Suprapubic skin (tissue), 4 donors: ENCODE results near the gene TMEM272. TPM values are rescaled to one million over a fixed set of nuclear protein-coding genes. Genes with fewer than 3 reads are reported as not detected.

Experiments
- DNase-seq, 2 donors: peaks; one replicate each; pipeline ENCODE4 v3.0.0-alpha.2; 2019; ENCODE audit warnings: low spot score in 2 of 2
- H3K27ac ChIP-seq: fragments of 200-600 bp; sonication (generic); one replicate; pipeline ENCODE4 v1.5.1; 2019
- H3K27me3 ChIP-seq: fragments of 200-600 bp; sonication (generic); one replicate; pipeline ENCODE4 v1.5.1; 2019
- H3K36me3 ChIP-seq: fragments of 200-600 bp; sonication (generic); one replicate; pipeline ENCODE4 v1.5.1; 2019
- H3K4me1 ChIP-seq: fragments of 200-600 bp; sonication (generic); one replicate; pipeline ENCODE4 v1.5.1; 2019
- H3K4me3 ChIP-seq: fragments of 200-600 bp; sonication (generic); one replicate; pipeline ENCODE4 v1.5.1; 2019; ENCODE audit warnings: mild to moderate bottlenecking
- H3K9me3 ChIP-seq: fragments of 200-600 bp; sonication (generic); one replicate; pipeline ENCODE4 v1.5.1; 2019
- CTCF ChIP-seq, 2 donors: fragments of 200-600 bp in 1 of 2; fragments of 450-650 bp in 1 of 2; sonication (generic) in 1 of 2; IDR thresholded peaks; one replicate each; pipeline ENCODE4 v1.5.1; 2016 to 2019; ENCODE audit warnings: antibody characterized with exemption in 2 of 2, mild to moderate bottlenecking in 1 of 2, moderate library complexity in 1 of 2
- EP300 ChIP-seq: sonication (generic); formaldehyde crosslinking; IDR thresholded peaks from one replicate; pipeline ENCODE4 v1.6.1; 2017; ENCODE audit warnings: antibody characterized with exemption
- POLR2A ChIP-seq, 2 donors: fragments of 450-650 bp; IDR thresholded peaks; one replicate each; pipeline ENCODE4 v1.6.1; 2017; ENCODE audit warnings: antibody characterized with exemption in 2 of 2, mild to moderate bottlenecking in 2 of 2, moderate library complexity in 2 of 2
- POLR2AphosphoS5 ChIP-seq, 3 donors: sonication (generic); formaldehyde crosslinking; IDR thresholded peaks; one replicate each; pipeline ENCODE4 v1.6.1; 2017; ENCODE audit warnings: antibody characterized with exemption in 3 of 3
- WGBS: methylation state at CpG from one replicate; pipeline ENCODE4 v1.1.5; 2018; 5-methylcytosine and 5-hydroxymethylcytosine counted together
- total RNA-seq, 4 donors: library from RNA; depleted of rRNA; stranded (reverse); fragments of >200 nt; gene quantifications; one replicate each; pipeline ENCODE4 v1.1.0, GENCODE V29; 2016

The TMEM272 gene
- total RNA-seq, 4 donors from 2014 or later = 0.13 to 0.24 (median 0.17) TPM; not detected in 1

GRCh38 chr13:51769455-51770127 lies 75.4 kb downstream of the TMEM272 start:
- peak; percentile 72 to 97 (median 87) for TF ChIP-seq POLR2AphosphoS5 (IDR thresholded peaks at IDR 0.05)
- TF ChIP-seq CTCF (IDR thresholded peaks at IDR 0.05) = no peak
- TF ChIP-seq POLR2A (IDR thresholded peaks at IDR 0.05) = no peak
- TF ChIP-seq EP300 = no peak
- peak overlapping the region; percentile 96 for H3K27ac ChIP-seq
- no peaks in the 10 kb centered on the region for H3K9me3 ChIP-seq
- H3K4me3 ChIP-seq = no peak overlapping the region
- H3K27me3 ChIP-seq = no peaks in the 10 kb centered on the region
- H3K36me3 ChIP-seq = peaks cover 25% of the 10 kb centered on the region
- DNase-seq = peak in 1 of 2 donors; percentile 82
- 31% methylated on average over 11 of the region's 11 CpGs for WGBS
- H3K4me1 ChIP-seq = peaks cover 45% of the 10 kb centered on the region

GRCh38 chr13:51768976-51769375 lies 76.0 kb downstream of the TMEM272 start:
- Histone ChIP-seq H3K27ac (peak overlapping the region; percentile 96), H3K9me3 (no peaks in the 10 kb centered on the region), H3K4me3 (no peak overlapping the region), H3K4me1 (peaks cover 50% of the 10 kb centered on the region), H3K27me3 (no peaks in the 10 kb centered on the region), H3K36me3 (peaks cover 27% of the 10 kb centered on the region)
- no peak for DNase-seq
- no peak for TF ChIP-seq CTCF (IDR thresholded peaks at IDR 0.05)
- TF ChIP-seq POLR2A (IDR thresholded peaks at IDR 0.05) = no peak
- no peak for TF ChIP-seq EP300
- TF ChIP-seq POLR2AphosphoS5 (IDR thresholded peaks at IDR 0.05) = no peak
- WGBS = 90% methylated on average over 19 of the region's 19 CpGs

GRCh38 chr13:51768378-51768921 lies 76.5 kb downstream of the TMEM272 start:
- Histone ChIP-seq H3K9me3 (no peaks in the 10 kb centered on the region), H3K4me1 (peaks cover 55% of the 10 kb centered on the region), H3K27ac (peak overlapping the region; percentile 96), H3K36me3 (peaks cover 27% of the 10 kb centered on the region), H3K27me3 (no peaks in the 10 kb centered on the region), H3K4me3 (no peak overlapping the region)
- DNase-seq = no peak
- WGBS = 89% methylated on average over 14 of the region's 15 CpGs
- TF ChIP-seq CTCF (IDR thresholded peaks at IDR 0.05) (no peak), POLR2AphosphoS5 (IDR thresholded peaks at IDR 0.05) (no peak), POLR2A (IDR thresholded peaks at IDR 0.05) (no peak), EP300 (no peak)

- peaks cover 33% of the 10 kb centered on the region for H3K36me3 ChIP-seq
- peaks cover 56% of the 10 kb centered on the region for H3K4me1 ChIP-seq
- no peak overlapping the region for H3K27ac ChIP-seq
- H3K27me3 ChIP-seq = no peaks in the 10 kb centered on the region
- no peaks in the 10 kb centered on the region for H3K9me3 ChIP-seq
- H3K4me3 ChIP-seq = no peak overlapping the region
- no peak for DNase-seq
- 88% methylated on average over 5 of the region's 8 CpGs for WGBS
- TF ChIP-seq POLR2A (IDR thresholded peaks at IDR 0.05) (no peak), EP300 (no peak), CTCF (IDR thresholded peaks at IDR 0.05) (no peak), POLR2AphosphoS5 (IDR thresholded peaks at IDR 0.05) (no peak)
These were observed 77.9 kb downstream of the TMEM272 start for GRCh38 chr13:51767100-51767499.

- H3K4me1 ChIP-seq = peaks cover 38% of the 10 kb centered on the region
- peaks cover 48% of the 10 kb centered on the region for H3K36me3 ChIP-seq
- H3K4me3 ChIP-seq = no peak overlapping the region
- TF ChIP-seq POLR2AphosphoS5 (IDR thresholded peaks at IDR 0.05) (no peak), POLR2A (IDR thresholded peaks at IDR 0.05) (no peak), CTCF (IDR thresholded peaks at IDR 0.05) (no peak), EP300 (no peak)
- H3K27ac ChIP-seq = peak overlapping the region; percentile 69
- DNase-seq = no peak
- H3K9me3 ChIP-seq = no peaks in the 10 kb centered on the region
- 75% methylated on average over 4 of the region's 4 CpGs for WGBS
- no peaks in the 10 kb centered on the region for H3K27me3 ChIP-seq
These were observed 79.8 kb downstream of the TMEM272 start for GRCh38 chr13:51765142-51765515.
